Thyroid gland (tissue), 4 donors: ENCODE results near the gene MED7.

ENCODE experiments used
- POLR2A ChIP-seq, 2 donors: fragments of 450-650 bp; IDR thresholded peaks; one replicate each; pipeline ENCODE4 v1.6.1; 2017; ENCODE audit warnings: antibody characterized with exemption in 2 of 2, mild to moderate bottlenecking in 2 of 2, moderate library complexity in 1 of 2
- TF ChIP-seq, protein P1 (sequence below), 6 experiments: fragments of 200-600 bp in 3 of 6; fragments of 450-650 bp in 3 of 6; sonication (generic) in 3 of 6; IDR thresholded peaks; one replicate each; pipeline ENCODE4 v1.5.1; 2016 to 2019; ENCODE audit warnings: antibody characterized with exemption in 6 of 6, mild to moderate bottlenecking in 2 of 6, inconsistent platforms in 1 of 6, moderate library complexity in 1 of 6

DNA sequence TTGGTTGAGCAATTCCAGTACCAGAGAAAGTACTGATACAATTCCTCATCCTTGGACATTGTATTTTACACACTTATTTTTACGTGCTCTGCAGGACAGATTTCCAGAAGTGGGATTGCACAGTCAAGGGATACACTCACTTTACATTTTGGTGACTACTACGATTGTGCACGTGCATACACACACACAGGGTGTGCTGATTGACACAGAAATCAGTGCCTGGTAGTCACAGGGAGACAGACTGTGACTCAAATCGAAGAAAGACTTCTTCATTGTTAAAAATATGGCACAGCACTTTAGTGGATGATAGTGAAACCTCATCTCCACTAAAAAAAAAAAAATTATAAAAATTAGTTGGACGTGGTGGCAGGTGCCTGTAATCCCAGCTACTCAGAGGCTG lies 21.9 kb upstream of the MED7 start:
- no peak for TF ChIP-seq POLR2A (IDR thresholded peaks at IDR 0.05)
- TF ChIP-seq, protein P1, sequence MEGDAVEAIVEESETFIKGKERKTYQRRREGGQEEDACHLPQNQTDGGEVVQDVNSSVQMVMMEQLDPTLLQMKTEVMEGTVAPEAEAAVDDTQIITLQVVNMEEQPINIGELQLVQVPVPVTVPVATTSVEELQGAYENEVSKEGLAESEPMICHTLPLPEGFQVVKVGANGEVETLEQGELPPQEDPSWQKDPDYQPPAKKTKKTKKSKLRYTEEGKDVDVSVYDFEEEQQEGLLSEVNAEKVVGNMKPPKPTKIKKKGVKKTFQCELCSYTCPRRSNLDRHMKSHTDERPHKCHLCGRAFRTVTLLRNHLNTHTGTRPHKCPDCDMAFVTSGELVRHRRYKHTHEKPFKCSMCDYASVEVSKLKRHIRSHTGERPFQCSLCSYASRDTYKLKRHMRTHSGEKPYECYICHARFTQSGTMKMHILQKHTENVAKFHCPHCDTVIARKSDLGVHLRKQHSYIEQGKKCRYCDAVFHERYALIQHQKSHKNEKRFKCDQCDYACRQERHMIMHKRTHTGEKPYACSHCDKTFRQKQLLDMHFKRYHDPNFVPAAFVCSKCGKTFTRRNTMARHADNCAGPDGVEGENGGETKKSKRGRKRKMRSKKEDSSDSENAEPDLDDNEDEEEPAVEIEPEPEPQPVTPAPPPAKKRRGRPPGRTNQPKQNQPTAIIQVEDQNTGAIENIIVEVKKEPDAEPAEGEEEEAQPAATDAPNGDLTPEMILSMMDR (IDR thresholded peaks at IDR 0.05): no peak
